Endothelial cell (in vitro differentiated cells): Measurements from ENCODE around the gene FAXDC2. TPM values are rescaled to one million over a fixed set of nuclear protein-coding genes. Genes with fewer than 3 reads are reported as not detected.
A peak's percentile ranks its signal among the peaks of the same experiment; 100 is the strongest.

Source experiments
- DNase-seq: peaks from one replicate; pipeline ENCODE4 v3.0.0; 2021; ENCODE audit warnings: low spot score
- H3K27ac Mint-ChIP-seq: one replicate; pipeline ENCODE4 v1.8.0; 2021; ENCODE audit warnings: mixed read lengths, inconsistent platforms; ENCODE audit not compliant: unreplicated experiment
- H3K27me3 Mint-ChIP-seq: one replicate; pipeline ENCODE4 v1.8.0; 2021; ENCODE audit warnings: mild to moderate bottlenecking, moderate library complexity, mixed read lengths, inconsistent platforms; ENCODE audit not compliant: unreplicated experiment
- H3K36me3 Mint-ChIP-seq: one replicate; pipeline ENCODE4 v1.8.0; 2021; ENCODE audit warnings: mild to moderate bottlenecking, low read depth, mixed read lengths, inconsistent platforms; ENCODE audit not compliant: unreplicated experiment
- H3K4me1 Mint-ChIP-seq: one replicate; pipeline ENCODE4 v1.8.0; 2021; ENCODE audit warnings: mild to moderate bottlenecking, mixed read lengths, inconsistent platforms; ENCODE audit not compliant: unreplicated experiment
- H3K4me3 Mint-ChIP-seq: one replicate; pipeline ENCODE4 v1.8.0; 2021; ENCODE audit warnings: mild to moderate bottlenecking, mixed read lengths, inconsistent platforms; ENCODE audit not compliant: unreplicated experiment
- H3K9me3 Mint-ChIP-seq: one replicate; pipeline ENCODE4 v1.8.0; 2021; ENCODE audit warnings: mixed read lengths, inconsistent platforms; ENCODE audit not compliant: unreplicated experiment
- total RNA-seq: library from RNA; stranded (reverse); fragmentation: NEBNext Ultra II Directional; extraction: Animal tissue kit (Norgen Biotek cat#: 25700); gene quantifications from one replicate; pipeline ENCODE4 v1.2.1, GENCODE V29; 2021; ENCODE audit not compliant: unreplicated experiment
- TF ChIP-seq, protein P1 (sequence below): fragments of 200-600 bp; sonication (generic); IDR thresholded peaks from one replicate; pipeline ENCODE4 v1.5.0; 2021; ENCODE audit warnings: antibody characterized with exemption; ENCODE audit not compliant: unreplicated experiment

The FAXDC2 gene
- total RNA-seq, 1 donor from 2014 or later, result 9.3 TPM

DNA sequence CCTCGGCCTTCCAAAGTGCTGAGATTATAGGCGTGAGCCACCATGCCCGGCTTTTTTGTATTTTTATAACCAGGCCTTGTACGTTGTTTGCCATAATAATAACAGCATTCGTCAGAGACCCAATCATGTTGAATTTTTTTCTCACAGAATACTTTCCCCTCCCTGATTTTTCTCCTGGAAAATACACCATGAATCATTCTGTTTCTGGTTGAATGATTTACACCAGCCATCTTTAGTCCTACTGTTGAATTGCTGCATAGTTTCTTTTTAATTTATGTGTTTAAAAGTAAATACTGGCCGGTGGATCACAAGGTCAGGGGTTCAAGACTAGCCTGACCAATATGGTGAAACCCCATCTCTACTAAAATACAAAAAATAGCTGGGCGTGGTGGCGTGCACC lies 11.5 kb upstream of the FAXDC2 start:
- TF ChIP-seq, protein P1, sequence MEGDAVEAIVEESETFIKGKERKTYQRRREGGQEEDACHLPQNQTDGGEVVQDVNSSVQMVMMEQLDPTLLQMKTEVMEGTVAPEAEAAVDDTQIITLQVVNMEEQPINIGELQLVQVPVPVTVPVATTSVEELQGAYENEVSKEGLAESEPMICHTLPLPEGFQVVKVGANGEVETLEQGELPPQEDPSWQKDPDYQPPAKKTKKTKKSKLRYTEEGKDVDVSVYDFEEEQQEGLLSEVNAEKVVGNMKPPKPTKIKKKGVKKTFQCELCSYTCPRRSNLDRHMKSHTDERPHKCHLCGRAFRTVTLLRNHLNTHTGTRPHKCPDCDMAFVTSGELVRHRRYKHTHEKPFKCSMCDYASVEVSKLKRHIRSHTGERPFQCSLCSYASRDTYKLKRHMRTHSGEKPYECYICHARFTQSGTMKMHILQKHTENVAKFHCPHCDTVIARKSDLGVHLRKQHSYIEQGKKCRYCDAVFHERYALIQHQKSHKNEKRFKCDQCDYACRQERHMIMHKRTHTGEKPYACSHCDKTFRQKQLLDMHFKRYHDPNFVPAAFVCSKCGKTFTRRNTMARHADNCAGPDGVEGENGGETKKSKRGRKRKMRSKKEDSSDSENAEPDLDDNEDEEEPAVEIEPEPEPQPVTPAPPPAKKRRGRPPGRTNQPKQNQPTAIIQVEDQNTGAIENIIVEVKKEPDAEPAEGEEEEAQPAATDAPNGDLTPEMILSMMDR, result no peak
- peaks cover 11% of the 10 kb centered on the region for H3K27me3 Mint-ChIP-seq
- peaks cover 8% of the 10 kb centered on the region for H3K36me3 Mint-ChIP-seq
- H3K4me1 Mint-ChIP-seq, result peaks cover 25% of the 10 kb centered on the region
- no peak overlapping the region for H3K27ac Mint-ChIP-seq
- DNase-seq, result no peak
- no peak overlapping the region for H3K4me3 Mint-ChIP-seq
- H3K9me3 Mint-ChIP-seq, result no peaks in the 10 kb centered on the region

- H3K36me3 Mint-ChIP-seq, result peaks cover under 1% of the 10 kb centered on the region
- peak overlapping the region; percentile 5 for H3K27ac Mint-ChIP-seq
- H3K9me3 Mint-ChIP-seq, result no peaks in the 10 kb centered on the region
- peaks cover 16% of the 10 kb centered on the region for H3K27me3 Mint-ChIP-seq
- DNase-seq, result no peak
- peaks cover 32% of the 10 kb centered on the region for H3K4me1 Mint-ChIP-seq
- H3K4me3 Mint-ChIP-seq, result no peak overlapping the region
- TF ChIP-seq, protein P1, result no peak
Observed at GRCh38 chr5:154860765-154861164, 10.4 kb upstream of the FAXDC2 start.

- H3K4me1 Mint-ChIP-seq, result peaks cover 32% of the 10 kb centered on the region
- H3K9me3 Mint-ChIP-seq, result no peaks in the 10 kb centered on the region
- peak; percentile 10 for DNase-seq
- H3K36me3 Mint-ChIP-seq, result no peaks in the 10 kb centered on the region
- H3K27me3 Mint-ChIP-seq, result peaks cover 16% of the 10 kb centered on the region
- H3K4me3 Mint-ChIP-seq, result peak overlapping the region; percentile 95
- H3K27ac Mint-ChIP-seq, result peak overlapping the region; percentile 96
- TF ChIP-seq, protein P1, result no peak
Observed at GRCh38 chr5:154860123-154860522, 9.7 kb upstream of the FAXDC2 start.

GRCh38 chr5:154858972-154859871 lies 8.8 kb upstream of the FAXDC2 start:
- Mint-ChIP-seq H3K27ac (peak overlapping the region; percentile 96), H3K9me3 (no peaks in the 10 kb centered on the region), H3K4me1 (peaks cover 32% of the 10 kb centered on the region), H3K27me3 (peaks cover 16% of the 10 kb centered on the region), H3K36me3 (no peaks in the 10 kb centered on the region), H3K4me3 (peak overlapping the region; percentile 95)
- no peak for DNase-seq
- TF ChIP-seq, protein P1, result no peak
